Tibial nerve (tissue), 4 donors: ENCODE results near the gene MAPK8IP1. TPM values are rescaled to one million over a fixed set of nuclear protein-coding genes. Genes with fewer than 3 reads are reported as not detected.
A peak's percentile ranks its signal among the peaks of the same experiment; 100 is the strongest.
"Not testable (repeated sequence)": the region's sequence is repeated elsewhere in the genome, so short reads cannot be mapped to it uniquely, and the experiment has no call there.

Experiments used
- DNase-seq, 2 donors: peaks; one replicate each; pipeline ENCODE4 v3.0.0-alpha.2; 2019; ENCODE audit warnings: low spot score in 2 of 2
- H3K27ac ChIP-seq, 4 donors: fragments of 200-600 bp; sonication (generic) in 3 of 4; one replicate each; pipeline ENCODE4 v1.5.1; 2017 to 2019; ENCODE audit warnings: mild to moderate bottlenecking in 1 of 4
- H3K27me3 ChIP-seq, 2 donors: fragments of 200-600 bp; sonication (generic) in 1 of 2; one replicate each; pipeline versions ENCODE4 v1.5.1 to v1.6.0; 2017 to 2019
- H3K36me3 ChIP-seq, 3 donors: fragments of 200-600 bp; sonication (generic); one replicate each; pipeline ENCODE4 v1.5.1; 2018 to 2019
- H3K4me1 ChIP-seq, 4 donors: fragments of 200-600 bp; sonication (generic) in 3 of 4; one replicate each; pipeline ENCODE4 v1.5.1; 2017 to 2019
- H3K4me3 ChIP-seq, 4 donors: fragments of 200-600 bp; sonication (generic) in 3 of 4; one replicate each; pipeline ENCODE4 v1.5.1; 2017 to 2019; ENCODE audit warnings: mild to moderate bottlenecking in 1 of 4, moderate library complexity in 1 of 4
- H3K9me3 ChIP-seq, 4 donors: fragments of 200-600 bp; sonication (generic) in 3 of 4; one replicate each; pipeline ENCODE4 v1.5.1; 2017 to 2019
- CTCF ChIP-seq, 5 experiments: fragments of 200-600 bp in 3 of 5; fragments of 450-650 bp in 2 of 5; sonication (generic) in 3 of 5; IDR thresholded peaks; one replicate each; pipeline ENCODE4 v1.5.1; 2016 to 2019; ENCODE audit warnings: antibody characterized with exemption in 5 of 5, mild to moderate bottlenecking in 3 of 5, moderate library complexity in 2 of 5
- EP300 ChIP-seq, 2 donors: sonication (generic); formaldehyde crosslinking; IDR thresholded peaks; one replicate each; pipeline ENCODE4 v1.6.1; 2017; ENCODE audit warnings: antibody characterized with exemption in 2 of 2, mild to moderate bottlenecking in 1 of 2
- POLR2A ChIP-seq, 2 donors: fragments of 450-650 bp; IDR thresholded peaks; one replicate each; pipeline ENCODE4 v1.6.1; 2017; ENCODE audit warnings: antibody characterized with exemption in 2 of 2, mild to moderate bottlenecking in 2 of 2, moderate library complexity in 2 of 2
- WGBS, 2 donors: methylation state at CpG; one replicate each; pipeline ENCODE4 v1.1.5; 2018; 5-methylcytosine and 5-hydroxymethylcytosine counted together
- total RNA-seq, 4 donors: library from RNA; depleted of rRNA; stranded (reverse); fragments of >200 nt; gene quantifications; one replicate each; pipeline ENCODE4 v1.1.0, GENCODE V29; 2016

Gene MAPK8IP1
- 100 to 1,000 TPM; 165 to 298 (median 230) TPM for total RNA-seq

GRCh38 chr11:45885274-45885920 is at the start of gene MAPK8IP1:
Gene MAPK8IP1 (plus strand): TSS chr11:45885651. CDS start chr11:45885821, 170 bp downstream.
- DNase-seq = peak in 1 of 2 donors; percentile 18
- Histone ChIP-seq H3K4me3 (peak within 1 kb of the TSS; percentile 40 to 68 (median 46)), H3K27me3 (peaks cover 0 to 4% of the 10 kb centered on the region in 2 donors), H3K27ac (peak within 1 kb of the TSS; percentile 62 to 90 (median 70)), H3K4me1 (peaks cover 0 to 18% (median 6%) of the 10 kb centered on the region in 4 donors), H3K9me3 (no peaks in the 10 kb centered on the region), H3K36me3 (peaks cover 0 to 29% (median 0%) of the 10 kb centered on the region in 3 donors)
- peak in 1 of 2 donors; percentile 52 for TF ChIP-seq POLR2A (IDR thresholded peaks at IDR 0.05)
- no peak for TF ChIP-seq EP300 (IDR thresholded peaks at IDR 0.05)
- WGBS, 2 donors = 5 to 10% methylated on average over 10 to 17 of the region's 73 CpGs

- DNase-seq = no peak
- no peaks in the 10 kb centered on the region for H3K27me3 ChIP-seq
- 87 to 88% methylated on average over 6 of the region's 6 CpGs for WGBS, 2 donors
- TF ChIP-seq POLR2A (IDR thresholded peaks at IDR 0.05) (no peak), EP300 (IDR thresholded peaks at IDR 0.05) (no peak), CTCF (IDR thresholded peaks at IDR 0.05) (no peak)
- H3K9me3 ChIP-seq = no peaks in the 10 kb centered on the region
- no peak overlapping the region for H3K27ac ChIP-seq
- H3K4me1 ChIP-seq = peaks cover 0 to 10% (median 4%) of the 10 kb centered on the region in 4 donors
- no peaks in the 10 kb centered on the region for H3K36me3 ChIP-seq
- H3K4me3 ChIP-seq = no peak overlapping the region
These were observed 46.2 kb upstream of the MAPK8IP1 start for GRCh38 chr11:45839204-45839603.

GRCh38 chr11:45840251-45840650 is 45.2 kb upstream of the MAPK8IP1 start:
- H3K9me3 ChIP-seq, DNase-seq, H3K4me1 ChIP-seq, H3K27ac ChIP-seq, H3K36me3 ChIP-seq, H3K4me3 ChIP-seq, H3K27me3 ChIP-seq: not testable (repeated sequence)
- WGBS, 2 donors = 87 to 93% methylated on average over 13 of the region's 13 CpGs

GRCh38 chr11:45843158-45843924 is 42.1 kb upstream of the MAPK8IP1 start:
- peaks cover 0 to 23% (median 7%) of the 10 kb centered on the region in 4 donors for H3K4me1 ChIP-seq
- TF ChIP-seq CTCF (IDR thresholded peaks at IDR 0.05) (peak; percentile 89 to 95 (median 93)), POLR2A (IDR thresholded peaks at IDR 0.05) (peak in 1 of 2 donors; percentile 35), EP300 (IDR thresholded peaks at IDR 0.05) (peak; percentile 38 to 49)
- WGBS, 2 donors = 20 to 21% methylated on average over 22 of the region's 22 CpGs
- H3K27me3 ChIP-seq = no peaks in the 10 kb centered on the region
- H3K4me3 ChIP-seq = peak overlapping the region in 2 of 4 donors; percentile 22 to 24
- no peaks in the 10 kb centered on the region for H3K9me3 ChIP-seq
- H3K27ac ChIP-seq = peak overlapping the region in 3 of 4 donors; percentile 49 to 74 (median 63)
- no peaks in the 10 kb centered on the region for H3K36me3 ChIP-seq
- peak; percentile 87 to 95 for DNase-seq

GRCh38 chr11:45844822-45845578 is 40.5 kb upstream of the MAPK8IP1 start:
- WGBS, 2 donors = 81 to 83% methylated on average over 3 of the region's 3 CpGs
- H3K27ac ChIP-seq = peak overlapping the region in 1 of 4 donors; percentile 99

More at GRCh38 chr11:45844822-45845578, 40.5 kb upstream of the MAPK8IP1 start:
- no peaks in the 10 kb centered on the region for H3K27me3 ChIP-seq
- peaks cover 0 to 40% (median 19%) of the 10 kb centered on the region in 4 donors for H3K4me1 ChIP-seq
- H3K4me3 ChIP-seq = no peak overlapping the region
- TF ChIP-seq EP300 (IDR thresholded peaks at IDR 0.05) = no peak
- no peak for TF ChIP-seq CTCF (IDR thresholded peaks at IDR 0.05)
- TF ChIP-seq POLR2A (IDR thresholded peaks at IDR 0.05) = no peak
- no peak for DNase-seq
- no peaks in the 10 kb centered on the region for H3K36me3 ChIP-seq
- H3K9me3 ChIP-seq = no peaks in the 10 kb centered on the region
